GM19239 (cell line): ENCODE data around the gene PSME2.
"Not testable (repeated sequence)": the region's sequence is repeated elsewhere in the genome, so short reads cannot be mapped to it uniquely, and the experiment has no call there.

Experiments
- DNase-seq: peaks from one replicate; pipeline ENCODE4 v3.0.0; 2011; ENCODE audit warnings: low spot score; ENCODE audit not compliant: insufficient read length
- FAIRE-seq: peaks from 2 replicates; lab custom pipeline; 2011; peaks lifted over from hg19 to GRCh38; lab: Jason Lieb, UNC

PSME2 gene

GRCh38 chr14:24117179-24117578, 29.2 kb downstream of the PSME2 start:
- no peak for DNase-seq
- FAIRE-seq, result no peak

- FAIRE-seq (no peak), DNase-seq (no peak)
Measured at GRCh38 chr14:24116128-24116814, 30.1 kb downstream of the PSME2 start.

GRCh38 chr14:24115422-24116127, 30.8 kb downstream of the PSME2 start:
- FAIRE-seq (no peak), DNase-seq (no peak)

- FAIRE-seq (peak; percentile 98), DNase-seq (peak; percentile 89)
Measured at GRCh38 chr14:24114532-24115421, 31.6 kb downstream of the PSME2 start, which contains the start of the genes DCAF11 and NRL. TSS of gene DCAF11 (plus strand) at chr14:24114777. CDS start at chr14:24115595, 818 bp downstream. TSS of gene NRL (minus strand) at chr14:24114949. CDS start at chr14:24082848, 32,101 bp downstream.

- no peak for FAIRE-seq
- DNase-seq, result peak; percentile 56
Measured at GRCh38 chr14:24113801-24114531, 32.4 kb downstream of the PSME2 start.

GRCh38 chr14:24113379-24113800, 33.0 kb downstream of the PSME2 start:
- FAIRE-seq (no peak), DNase-seq (no peak)

GRCh38 chr14:24110523-24110922, 35.9 kb downstream of the PSME2 start:
- no peak for DNase-seq
- FAIRE-seq, result no peak

GRCh38 chr14:24110060-24110459, 36.4 kb downstream of the PSME2 start:
- FAIRE-seq (no peak), DNase-seq (no peak)

GRCh38 chr14:24108336-24108874, 38.0 kb downstream of the PSME2 start:
- FAIRE-seq (no peak), DNase-seq (no peak)

GRCh38 chr14:24106672-24107271, 39.6 kb downstream of the PSME2 start:
- no peak for FAIRE-seq
- no peak for DNase-seq

- DNase-seq, FAIRE-seq: not testable (repeated sequence)
Measured at GRCh38 chr14:24105609-24106239, 40.7 kb downstream of the PSME2 start.

- DNase-seq, result no peak
- FAIRE-seq, result no peak
Measured at GRCh38 chr14:24103451-24103850, 43.0 kb downstream of the PSME2 start.

- DNase-seq (no peak), FAIRE-seq (no peak)
Measured at GRCh38 chr14:24102357-24103048, 43.9 kb downstream of the PSME2 start.

GRCh38 chr14:24100982-24101494, 45.4 kb downstream of the PSME2 start:
- DNase-seq (no peak), FAIRE-seq (no peak)

- FAIRE-seq, result no peak
- no peak for DNase-seq
Measured at GRCh38 chr14:24100197-24100981, 46.0 kb downstream of the PSME2 start.

- no peak for DNase-seq
- FAIRE-seq, result no peak
Measured at GRCh38 chr14:24098927-24099813, 47.2 kb downstream of the PSME2 start.
